Stimulated activated CD4-positive, alpha-beta T cell treated with anti-CD3 and anti-CD28 coated beads, Interleukin-15, amount 100 ng/mL, for 48 hours (primary cell): ENCODE measurements around the gene SVOPL.

Experiments used
- DNase-seq, 2 donors: peaks; one replicate each; pipeline ENCODE4 v3.0.0-alpha.2; 2020; ENCODE audit warnings: low read depth in 2 of 2

The SVOPL gene

DNA sequence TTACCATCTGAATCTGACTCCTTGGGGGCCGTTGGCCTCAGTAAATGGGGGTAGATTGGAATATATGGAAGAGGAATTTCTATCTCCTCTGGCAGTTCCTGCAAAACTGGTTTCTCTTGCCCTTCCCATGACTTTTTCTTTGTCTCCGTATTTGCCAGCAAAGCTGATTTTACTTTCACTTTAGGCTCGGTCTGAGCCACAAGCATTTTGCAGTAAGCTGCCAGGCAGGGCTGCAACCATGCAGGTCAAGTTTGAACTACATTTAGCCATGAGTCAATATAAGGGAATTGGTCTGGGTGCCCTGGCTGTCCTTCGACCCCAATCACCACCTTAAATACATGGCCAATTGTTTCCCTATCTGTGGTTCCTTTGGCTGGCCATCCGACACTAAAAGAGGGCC, 136.8 kb downstream of the SVOPL start:
- no peak for DNase-seq

DNA sequence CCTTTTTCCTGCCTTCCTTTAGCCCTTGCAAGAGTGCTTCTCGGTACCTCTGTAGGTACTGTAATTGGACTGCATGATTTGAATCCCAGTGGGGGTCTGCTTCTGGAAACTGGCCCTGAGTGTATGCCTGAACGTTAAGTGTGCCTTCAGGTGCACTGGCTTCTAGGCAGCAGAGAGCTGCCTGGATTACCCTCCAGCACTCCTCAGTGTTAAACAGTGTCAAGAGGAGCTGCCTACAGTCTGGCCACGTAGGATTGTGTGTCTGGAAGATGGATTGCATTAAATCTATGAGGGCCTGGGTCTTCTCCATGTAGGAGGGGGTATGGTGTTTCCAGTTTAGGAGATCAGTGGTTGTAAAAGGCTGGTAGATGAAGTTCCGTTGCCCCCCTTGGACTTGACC, 137.4 kb downstream of the SVOPL start:
- no peak for DNase-seq

DNA sequence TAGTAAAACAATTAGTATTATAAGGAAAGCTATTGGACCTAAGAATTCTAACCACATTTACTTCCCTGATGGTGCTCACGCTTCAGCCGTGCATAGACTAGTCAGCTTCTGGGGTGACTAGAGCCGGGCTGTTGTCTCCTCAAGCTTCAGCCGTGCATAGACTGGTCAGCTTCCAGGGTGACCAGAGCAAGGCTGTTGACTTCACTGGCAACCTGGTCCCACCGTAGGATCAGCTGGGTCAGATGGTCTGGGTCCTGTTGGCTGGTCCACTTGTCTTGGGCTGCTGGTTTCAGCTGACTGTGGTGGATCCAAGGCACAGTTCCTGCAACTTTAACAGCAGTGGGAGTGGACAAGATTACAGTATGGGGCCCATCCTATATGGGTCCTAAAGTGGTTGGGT, 141.7 kb downstream of the SVOPL start:
- DNase-seq = no peak

DNA sequence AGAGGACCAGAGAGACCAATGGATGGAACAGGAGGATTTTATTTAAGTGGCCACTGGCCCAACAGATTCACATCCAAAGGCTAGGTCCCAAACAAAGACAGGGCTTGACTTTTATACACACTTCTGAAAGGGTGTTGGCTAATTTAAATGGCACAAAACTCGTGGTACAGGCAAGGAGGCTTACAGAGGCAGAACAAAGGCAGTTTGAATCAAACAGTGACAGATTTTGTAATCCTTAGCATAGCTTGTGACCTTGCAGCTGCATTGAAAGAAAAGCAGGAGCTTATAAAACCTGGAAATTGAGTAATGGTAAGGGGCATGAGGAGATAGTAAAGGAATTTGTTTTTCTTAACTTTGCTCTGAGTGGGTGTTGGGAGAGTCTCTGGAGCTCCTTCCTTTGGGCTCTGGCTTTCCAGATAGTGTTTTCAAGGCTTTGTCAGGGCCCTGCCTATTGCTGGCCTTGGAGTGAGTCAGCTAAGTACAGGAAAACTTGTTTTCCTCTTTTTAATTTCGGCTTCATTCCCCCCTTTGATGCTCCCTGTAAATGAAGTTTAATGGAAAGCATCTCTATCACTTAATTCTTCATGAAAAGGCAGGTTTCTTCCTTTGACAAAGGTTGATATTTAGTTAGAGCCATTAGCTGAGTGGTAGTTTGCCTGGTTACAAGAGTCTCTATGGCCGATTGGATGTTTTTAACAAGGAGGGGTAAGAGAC, 144.2 kb downstream of the SVOPL start:
- DNase-seq = no peak

DNA sequence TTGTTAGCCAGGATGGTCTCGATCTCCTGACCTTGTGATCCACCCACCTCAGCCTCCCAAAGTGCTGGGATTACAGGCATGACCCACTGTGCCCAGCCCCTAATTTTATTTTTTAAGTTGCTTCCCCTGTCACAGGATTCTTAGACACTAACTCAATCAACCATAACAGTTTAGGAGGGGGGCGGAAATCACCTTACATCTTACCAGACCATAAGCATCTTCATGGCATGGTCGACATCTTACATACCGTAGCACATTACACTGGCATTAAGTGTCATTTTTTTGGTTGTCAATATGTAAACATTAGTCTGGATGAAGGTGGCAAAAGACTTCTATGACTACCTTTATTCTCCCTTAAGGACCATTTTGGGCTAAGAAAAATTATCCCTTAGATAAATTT, 145.5 kb downstream of the SVOPL start:
- no peak for DNase-seq

DNA sequence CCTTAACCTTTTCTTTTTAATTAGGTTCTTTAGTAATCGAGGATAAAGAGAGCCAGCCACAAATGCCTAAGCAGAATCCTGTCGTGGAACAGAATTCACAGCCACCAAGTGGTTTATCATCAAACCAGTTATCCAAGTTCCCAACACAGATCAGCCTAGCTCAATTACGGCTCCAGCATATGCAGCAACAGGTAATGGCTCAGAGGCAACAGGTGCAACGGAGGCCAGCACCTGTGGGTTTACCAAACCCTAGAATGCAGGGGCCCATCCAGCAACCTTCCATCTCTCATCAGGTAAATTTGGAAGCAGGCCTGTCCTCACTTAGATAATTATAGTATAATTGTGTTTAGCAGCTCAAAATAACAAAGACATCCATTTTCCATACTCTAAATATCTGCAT, 146.5 kb downstream of the SVOPL start:
- no peak for DNase-seq

DNA sequence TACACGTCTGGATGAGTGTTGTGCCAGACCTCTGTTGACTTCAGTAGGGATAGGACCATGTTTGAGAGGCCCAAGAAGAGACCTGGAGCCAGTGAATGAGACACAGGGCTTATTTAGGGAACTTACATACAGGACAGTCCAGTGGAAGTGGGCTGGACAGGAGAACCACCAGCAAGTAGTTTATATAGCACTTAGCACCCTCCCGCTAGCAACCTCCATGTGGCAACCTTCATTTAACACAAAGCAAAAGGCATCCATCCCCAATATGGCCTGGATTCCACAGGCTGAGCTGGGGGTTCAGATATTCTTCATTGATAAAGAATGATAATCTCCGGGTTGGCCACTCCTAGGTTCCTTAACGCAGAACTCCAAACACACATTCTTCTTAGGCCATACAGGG, 147.4 kb downstream of the SVOPL start:
- DNase-seq = no peak

DNA sequence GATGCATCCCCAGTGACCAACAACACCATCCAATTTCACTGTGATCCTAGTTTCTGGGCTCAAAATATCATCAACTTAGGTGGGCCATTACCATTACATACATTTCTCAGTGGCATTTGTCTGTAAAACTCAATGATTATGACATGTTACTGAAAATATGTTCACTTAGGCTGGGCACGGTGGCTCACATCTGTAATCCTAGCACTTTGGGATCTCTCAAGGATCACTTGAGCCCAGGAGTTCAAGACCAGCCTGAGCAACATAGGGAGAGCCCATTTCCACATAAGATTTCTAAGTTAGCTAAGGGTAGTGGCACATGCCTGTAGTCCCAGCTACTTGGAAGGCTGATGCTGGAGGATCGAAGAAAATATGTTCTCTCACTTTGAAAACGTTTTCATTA, 150.1 kb downstream of the SVOPL start:
- DNase-seq = no peak

DNA sequence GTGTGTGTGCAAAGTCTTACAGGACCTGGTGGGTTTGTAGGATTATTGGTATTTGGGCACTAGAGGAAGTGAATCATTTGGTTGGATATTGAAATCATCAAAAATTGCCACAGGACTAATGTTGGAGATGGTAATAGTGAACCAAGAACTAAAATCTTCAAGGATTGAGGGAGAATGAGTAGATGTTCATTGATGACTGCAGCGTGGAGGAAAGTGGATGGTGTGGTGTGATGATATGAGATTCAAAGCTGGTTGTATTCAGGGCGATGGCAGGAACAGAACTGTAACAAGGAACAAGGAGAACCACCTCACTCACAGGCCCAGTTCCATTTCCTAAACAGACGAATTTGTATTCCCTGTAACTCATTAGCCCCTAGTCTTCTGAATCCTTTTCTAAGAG, 150.8 kb downstream of the SVOPL start:
- DNase-seq = no peak

DNA sequence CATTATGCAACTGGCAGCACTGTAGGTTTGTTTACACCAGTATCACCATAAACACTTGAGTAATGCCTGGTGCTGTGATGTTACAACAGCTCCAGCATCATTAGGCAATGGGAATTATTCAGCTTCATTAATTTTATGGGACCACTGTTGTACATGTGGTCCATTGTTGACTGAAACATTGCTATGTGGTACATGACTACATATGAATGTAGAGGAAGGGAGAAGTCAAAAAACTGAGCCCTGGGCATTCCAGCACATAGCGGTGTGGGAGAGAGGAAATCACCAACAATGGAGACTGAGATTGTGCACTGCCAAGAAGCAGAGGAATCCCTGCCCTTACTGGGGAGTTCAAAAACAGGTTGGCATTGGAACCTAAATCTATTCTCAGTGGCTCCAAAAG, 152.1 kb downstream of the SVOPL start:
- DNase-seq = no peak

DNA sequence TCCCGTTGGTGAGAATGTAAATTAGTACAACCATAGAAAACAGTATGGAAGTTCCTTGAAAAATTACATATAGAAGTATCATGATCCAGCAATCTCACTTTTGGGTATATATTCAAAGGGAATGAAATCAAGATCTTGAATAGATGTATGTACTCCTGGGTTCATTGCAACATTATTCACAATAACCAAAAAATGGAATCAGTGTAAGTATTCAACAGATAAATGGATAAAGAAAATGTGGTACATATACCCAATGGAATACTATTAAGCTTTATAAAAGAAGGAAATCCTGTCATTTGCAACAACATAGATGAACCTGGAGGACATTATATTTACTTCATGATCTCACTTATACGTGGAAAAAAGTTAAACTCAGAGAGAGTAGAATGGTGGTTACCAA, 154.3 kb downstream of the SVOPL start:
- no peak for DNase-seq

DNA sequence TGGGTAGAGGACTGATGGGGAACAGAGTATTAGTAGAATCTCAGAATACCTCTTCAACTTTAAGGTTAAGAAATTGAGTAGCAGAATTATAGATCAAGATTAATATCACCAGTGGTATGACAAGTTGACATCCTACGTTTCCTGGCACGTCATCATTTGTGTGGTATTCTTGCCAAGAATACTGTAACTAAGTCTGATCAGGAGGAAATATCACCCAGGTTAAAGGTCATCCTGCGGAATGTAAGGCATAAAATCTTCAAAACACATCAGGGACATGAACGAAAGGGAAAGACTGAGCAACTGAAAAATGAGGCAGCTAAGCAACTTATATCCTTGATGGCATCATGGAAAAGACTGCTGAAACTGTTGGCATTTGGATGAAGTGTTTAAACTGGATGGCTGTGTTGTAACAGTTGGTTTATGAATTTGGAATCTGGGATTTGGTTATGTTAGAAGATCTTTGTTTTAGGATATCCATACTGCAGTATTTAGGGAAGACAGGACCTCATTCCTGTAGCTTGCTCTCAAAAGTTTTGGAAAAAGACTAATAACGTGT, 155.0 kb downstream of the SVOPL start:
- DNase-seq = no peak

DNA sequence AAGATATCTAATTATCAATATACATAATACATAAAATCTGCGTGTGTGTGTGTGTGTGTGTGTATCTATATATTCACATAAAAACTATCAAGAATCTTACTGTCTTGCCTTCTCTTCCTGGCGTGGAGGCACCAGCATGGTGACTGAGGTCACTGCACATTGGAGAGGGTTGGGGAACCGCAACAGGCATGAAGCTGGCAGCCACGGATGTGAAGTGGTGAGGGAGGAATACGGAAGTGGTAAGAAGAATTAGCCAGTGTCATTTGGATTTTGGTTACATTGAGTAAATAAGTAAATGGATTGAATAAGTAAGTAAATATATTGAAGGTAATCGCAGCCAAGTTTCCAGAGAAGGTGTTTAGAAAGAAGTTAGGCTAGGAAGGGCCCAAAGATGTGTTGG, 156.0 kb downstream of the SVOPL start:
- DNase-seq = no peak
